ENCODE measurements around the gene HSPA12B.
A peak's percentile ranks its signal among the peaks of the same experiment; 100 is the strongest.
"Not testable (repeated sequence)": the region's sequence is repeated elsewhere in the genome, so short reads cannot be mapped to it uniquely, and the experiment has no call there.

Gene HSPA12B

DNA sequence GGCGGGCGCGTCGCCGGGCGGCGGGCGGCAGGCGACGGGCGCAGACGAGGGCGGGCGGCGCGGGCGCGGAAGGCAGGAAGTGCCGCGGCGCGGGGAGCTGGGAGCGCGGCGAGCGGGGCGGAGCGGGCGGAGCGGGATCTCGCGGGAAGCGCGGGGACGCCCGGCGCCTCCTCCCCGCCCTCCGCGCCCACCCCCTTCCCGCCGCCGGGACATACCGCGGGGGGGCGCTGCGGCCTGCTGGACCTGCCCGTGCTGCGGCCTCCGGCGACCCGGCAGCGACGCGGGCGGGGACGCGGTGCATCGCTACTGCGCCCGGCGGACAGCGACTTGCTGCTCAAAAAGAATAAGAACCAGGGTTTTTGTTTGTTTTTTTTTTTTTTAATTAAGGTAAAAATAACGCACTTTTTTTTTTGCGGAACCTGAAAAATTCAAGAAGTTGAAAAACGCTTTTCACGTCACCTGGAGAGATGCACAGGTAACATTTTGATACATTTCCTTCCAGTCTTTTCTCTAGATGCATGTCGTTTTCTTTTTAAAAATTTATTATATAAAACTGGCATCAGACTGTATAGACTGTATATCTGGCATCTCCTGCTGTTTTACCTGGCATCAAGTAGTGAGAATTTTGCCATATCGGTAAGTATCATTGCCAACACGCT is 54.3 kb downstream of the HSPA12B start, which contains the start of gene CENPB:
TSS of gene CENPB (minus strand) at position 76 of the 659 bp plus-strand sequence. CDS start 257 bp downstream, outside the sequence.
- DNase-seq (ENCODE audit: low read depth in 2 of 2) = peak in 1 of 2 experiments; percentile 45

DNA sequence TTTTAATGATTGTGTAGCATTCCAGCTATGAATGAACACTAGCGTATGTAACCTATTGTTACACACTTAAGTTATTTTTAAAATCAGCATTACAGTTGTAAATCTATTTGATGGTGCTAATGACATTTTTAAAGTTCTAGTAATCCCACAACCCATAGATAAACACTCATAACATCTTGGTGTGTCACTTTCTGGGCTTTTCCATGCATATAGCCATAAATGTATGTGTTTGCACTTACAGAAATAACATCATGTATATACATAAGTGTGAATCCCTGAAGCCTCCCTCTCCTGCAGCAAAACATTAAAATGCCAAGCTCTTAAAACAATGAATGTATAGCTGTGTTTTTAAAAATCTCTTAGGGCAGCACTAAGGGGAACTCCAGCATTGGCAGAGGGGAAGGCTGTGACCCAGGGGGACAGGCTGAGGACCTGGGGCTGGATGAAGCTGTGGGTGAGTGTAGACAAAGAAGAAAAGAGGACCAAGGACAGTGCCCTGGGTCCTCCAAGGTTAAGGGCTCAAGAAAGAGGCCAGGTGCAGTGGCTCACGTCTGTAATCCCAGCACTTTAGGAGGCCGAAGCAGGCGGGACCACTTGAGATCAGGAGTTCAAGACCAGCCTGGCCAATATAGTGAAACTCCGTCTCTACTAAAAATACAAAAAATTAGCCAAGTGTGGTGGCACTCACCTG is 55.0 kb downstream of the HSPA12B start:
- DNase-seq (ENCODE audit: low read depth in 2 of 2) = no peak

DNA sequence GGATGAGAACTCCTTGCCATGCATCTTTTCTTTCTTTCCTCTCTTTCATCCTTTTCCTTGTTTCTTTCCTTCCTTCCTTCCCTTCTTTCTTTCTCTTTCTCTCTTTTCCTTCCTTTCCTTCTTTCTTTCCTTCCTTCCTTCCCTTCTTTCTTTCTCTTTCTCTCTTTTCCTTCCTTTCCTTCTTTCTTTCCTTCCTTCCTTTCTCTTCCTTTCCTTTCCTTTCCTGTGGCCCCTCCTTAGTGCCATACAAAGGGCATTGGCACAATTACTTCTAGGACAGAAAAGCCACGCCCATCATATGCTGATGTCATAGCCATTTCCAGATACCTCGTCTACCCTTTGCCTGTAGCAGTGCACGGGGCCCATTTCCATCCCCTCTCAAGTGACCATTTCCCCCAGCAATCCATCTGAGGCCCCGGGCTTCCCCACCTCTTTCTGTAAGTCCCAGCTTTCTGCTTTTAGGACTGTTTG is 56.2 kb downstream of the HSPA12B start:
- no peak for DNase-seq (ENCODE audit: low read depth in 2 of 2)

DNA sequence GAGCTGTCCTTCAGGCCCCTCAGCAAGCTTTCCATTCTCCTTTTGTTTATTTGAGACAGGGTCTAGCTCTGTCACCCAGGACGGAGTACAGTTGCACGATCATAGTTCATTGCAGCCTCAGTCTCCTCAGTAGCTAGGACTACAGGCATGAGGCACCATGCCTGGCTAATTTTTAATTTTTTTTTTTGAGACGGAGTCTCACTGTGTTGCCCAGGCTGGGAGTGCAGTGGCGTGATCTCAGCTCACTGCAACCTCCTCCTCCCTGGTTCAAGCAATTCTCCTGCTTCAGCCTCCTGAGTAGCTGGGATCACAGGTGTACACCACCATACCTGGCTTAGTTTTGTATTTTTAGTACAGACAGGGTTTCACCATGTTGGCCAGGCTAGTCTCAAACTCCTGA is 56.7 kb downstream of the HSPA12B start:
- DNase-seq (ENCODE audit: low read depth in 2 of 2) = not testable (repeated sequence)

DNA sequence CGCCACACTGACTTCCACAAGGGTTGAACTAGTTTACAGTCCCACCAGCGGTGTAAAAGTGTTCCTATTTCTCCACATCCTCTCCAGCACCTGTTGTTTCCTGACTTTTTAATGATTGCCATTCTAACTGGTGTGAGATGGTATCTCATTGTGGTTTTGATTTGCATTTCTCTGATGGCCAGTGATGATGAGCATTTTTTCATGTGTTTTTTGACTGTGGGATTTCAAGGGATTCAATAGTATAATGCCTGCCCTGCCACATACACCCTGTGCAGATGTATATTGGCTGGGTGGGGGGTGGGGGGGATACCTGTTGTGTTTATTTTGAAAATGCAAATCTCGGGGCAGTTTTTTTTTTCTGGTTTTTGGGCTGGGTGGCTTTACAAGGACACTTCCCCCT is 61.7 kb downstream of the HSPA12B start:
- not testable (repeated sequence) for DNase-seq (ENCODE audit: low read depth in 2 of 2)

DNA sequence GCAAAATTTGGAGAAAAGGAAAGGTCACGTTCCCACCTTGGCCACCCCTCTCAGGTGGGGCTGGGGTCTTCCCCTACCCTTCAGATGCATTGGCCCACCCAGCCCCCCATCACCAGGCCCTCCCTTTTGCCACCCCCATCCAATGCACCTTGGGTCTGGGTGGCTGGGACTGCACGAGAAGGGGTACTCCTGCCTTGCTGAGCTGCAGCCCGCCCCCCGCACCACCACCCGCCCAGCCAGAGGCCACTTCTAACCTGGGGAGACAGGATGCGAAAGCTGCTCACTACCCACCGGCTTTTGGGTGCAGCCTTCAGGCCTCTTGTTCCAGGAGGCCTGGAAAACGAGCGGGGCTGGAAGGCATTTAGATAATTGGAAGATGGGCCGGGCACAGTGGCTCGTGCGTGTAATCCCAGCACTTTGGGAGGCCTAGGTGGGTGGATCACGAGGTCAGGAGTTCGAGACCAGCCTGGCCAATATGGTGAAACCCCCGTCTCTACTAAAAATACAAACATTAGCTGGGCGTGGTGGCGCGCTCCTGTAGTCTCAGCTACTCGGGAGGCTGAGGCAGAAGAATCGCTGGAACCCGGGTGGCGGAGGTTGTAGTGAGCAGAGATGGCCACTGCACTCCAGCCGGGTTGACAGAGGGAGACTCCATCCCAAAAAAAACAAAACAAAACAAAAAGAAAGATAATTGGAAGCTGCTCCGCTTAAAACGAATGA is 62.4 kb downstream of the HSPA12B start:
- DNase-seq (ENCODE audit: low read depth in 2 of 2) = no peak

DNA sequence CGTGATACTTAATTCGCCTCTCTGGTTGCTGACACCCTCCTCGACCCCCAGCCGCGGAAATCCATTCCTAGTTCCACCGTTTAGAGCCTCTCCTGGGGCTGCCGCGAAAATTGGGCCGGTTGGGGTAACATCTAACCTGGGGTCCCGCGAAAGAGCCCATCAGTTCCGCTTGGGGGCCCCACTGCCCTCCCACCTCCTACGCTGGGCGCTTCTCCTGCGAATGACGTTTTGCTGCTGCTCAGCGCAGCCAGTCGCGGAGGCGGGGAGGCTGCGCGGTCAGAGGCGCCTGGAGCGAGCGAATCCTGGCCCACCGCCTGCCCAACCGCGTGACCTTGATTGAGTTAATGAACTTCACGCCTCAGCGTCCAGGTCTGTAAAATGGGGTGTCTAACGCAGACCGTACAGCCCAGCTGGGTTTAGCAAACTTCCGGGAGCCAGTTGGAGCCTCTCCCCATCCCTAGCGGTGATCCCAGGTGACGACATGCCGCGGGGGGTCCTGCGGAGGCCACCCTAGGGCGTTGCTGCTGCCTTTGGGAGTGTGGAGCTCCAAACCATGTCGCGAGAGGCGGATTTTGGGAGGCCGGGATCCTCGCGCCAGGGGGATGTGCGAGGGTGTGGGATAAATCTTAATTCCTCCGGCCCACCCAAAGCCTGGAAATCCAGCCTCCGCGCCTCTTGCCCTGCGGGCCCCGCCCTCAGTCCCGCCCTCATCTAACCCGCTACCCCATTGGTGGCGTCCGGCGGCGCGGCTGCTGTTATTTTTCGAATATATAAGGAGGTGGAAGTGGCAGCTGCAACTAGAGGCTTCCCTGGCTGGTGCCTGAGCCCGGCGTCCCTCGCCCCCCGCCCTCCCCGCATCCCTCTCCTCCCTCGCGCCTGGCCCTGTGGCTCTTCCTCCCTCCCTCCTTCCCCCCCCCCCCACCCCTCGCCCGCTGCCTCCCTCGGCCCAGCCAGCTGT is 63.3 kb downstream of the HSPA12B start, which contains the start of gene CDC25B:
TSS of gene CDC25B (plus strand) at position 800 of the 958 bp plus-strand sequence. CDS start 222 bp downstream, outside the sequence.
- peak; percentile 70 to 71 for DNase-seq (ENCODE audit: low read depth in 2 of 2)

DNA sequence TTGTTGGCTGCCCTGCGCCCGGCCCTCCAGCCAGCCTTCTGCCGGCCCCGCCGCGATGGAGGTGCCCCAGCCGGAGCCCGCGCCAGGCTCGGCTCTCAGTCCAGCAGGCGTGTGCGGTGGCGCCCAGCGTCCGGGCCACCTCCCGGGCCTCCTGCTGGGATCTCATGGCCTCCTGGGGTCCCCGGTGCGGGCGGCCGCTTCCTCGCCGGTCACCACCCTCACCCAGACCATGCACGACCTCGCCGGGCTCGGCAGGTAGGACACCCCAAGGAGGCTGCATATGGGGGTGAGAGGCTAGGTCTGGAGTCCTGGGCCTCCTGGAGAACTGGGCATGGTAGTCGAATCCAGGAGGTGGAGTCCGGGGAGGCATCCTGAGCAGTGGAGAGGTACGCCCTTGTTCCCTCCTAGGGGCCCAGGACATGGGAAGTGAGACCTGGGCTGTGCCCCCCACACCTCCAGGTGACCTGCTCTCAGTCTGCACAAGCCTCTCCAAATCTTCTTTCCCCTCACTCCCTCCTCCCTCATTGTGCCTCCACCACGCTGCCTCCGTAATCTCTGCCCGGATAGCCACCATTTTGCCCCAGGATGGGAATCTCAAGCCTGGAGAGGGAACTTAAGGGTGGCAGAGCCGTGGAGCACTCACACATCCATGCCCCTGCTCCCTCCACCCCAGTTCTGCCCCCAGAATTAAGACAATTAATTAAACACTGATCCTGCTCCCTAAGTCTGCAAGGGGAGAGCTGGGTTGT is 64.2 kb downstream of the HSPA12B start:
- DNase-seq (ENCODE audit: low read depth in 2 of 2) = no peak

DNA sequence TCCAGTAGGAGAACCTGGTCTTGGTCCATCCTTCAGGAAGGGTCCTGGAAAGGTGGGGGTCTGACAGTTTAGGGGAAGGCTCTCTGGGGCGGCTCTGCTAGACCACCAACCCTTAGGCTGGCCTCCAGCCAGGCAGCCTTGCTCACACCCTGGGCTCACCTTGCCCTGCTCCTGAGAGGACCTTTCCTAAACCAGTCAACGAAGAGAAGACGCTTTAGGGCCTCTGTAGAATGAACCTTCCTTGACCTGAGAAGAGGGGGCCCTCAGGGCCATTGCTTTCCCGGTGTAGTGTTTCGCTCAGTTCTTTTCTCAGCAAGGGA is 64.7 kb downstream of the HSPA12B start:
- DNase-seq (ENCODE audit: low read depth in 2 of 2) = no peak

DNA sequence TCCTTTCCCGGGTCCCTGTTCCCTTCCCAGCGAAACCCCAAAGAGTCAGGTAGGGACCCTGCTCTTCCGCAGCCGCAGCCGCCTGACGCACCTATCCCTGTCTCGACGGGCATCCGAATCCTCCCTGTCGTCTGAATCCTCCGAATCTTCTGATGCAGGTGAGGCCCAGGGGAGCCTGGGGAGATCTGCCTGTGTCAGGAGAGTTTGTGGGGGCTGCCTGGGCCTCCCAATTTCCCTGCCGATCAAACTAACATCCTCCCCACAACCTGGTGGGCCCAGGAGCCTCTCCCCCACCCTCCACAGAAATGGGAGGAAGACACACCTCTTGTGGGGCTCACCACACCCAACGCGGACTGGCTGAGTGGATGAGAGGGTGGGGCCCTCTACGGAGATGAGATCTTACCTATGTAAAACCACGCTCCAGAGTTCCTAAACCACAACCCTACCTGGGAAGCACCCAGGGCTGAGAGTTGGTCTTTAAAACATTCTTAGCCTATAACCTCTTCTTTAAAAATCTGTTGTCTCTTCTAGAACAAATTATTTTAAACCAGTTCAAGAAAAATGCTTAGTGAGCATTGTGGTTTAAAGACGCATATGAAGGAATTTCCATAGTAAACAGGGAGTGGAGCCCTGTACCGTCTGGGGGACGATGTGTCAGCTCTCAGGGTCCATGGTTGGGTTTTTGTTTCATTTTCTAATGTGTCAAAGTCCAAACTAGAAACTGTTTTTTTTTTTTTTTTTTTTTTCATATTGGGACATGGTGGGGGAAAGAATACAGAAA is 65.3 kb downstream of the HSPA12B start:
- DNase-seq (ENCODE audit: low read depth in 2 of 2) = no peak

DNA sequence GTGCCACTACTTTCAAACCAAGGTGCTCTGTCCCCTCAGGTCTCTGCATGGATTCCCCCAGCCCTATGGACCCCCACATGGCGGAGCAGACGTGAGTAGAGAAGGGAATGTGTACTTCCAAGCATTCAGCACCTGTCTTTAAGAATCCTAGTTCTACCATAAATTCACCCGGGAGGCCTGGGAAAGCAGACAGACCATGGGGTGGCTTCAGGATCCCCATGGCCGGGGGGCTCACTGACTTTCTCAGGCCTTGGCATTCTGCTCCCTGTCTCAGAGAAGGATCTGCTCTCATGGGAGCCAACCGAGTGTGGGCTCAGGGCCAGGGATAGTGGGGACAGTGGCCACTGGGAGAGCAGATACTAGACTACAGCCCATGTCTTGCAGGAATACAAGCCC is 65.9 kb downstream of the HSPA12B start:
- no peak for DNase-seq (ENCODE audit: low read depth in 2 of 2)

DNA sequence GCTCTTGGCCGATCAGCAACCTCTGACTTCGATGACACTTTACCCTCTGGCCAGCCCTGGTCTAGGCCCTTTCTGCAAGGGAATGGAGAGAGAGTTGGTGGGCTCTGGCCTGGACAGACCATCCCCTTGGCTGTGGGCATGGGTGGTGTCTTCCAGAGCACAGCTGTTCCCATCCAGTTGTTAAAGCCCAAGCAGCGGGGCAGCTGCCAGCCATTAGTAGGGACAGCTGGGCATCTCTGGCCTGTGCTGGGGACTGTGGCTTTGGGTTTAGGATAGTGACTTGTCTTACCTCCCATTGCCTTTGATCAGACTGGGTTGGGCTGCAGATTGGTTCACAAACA is 66.4 kb downstream of the HSPA12B start:
- no peak for DNase-seq (ENCODE audit: low read depth in 2 of 2)

DNA sequence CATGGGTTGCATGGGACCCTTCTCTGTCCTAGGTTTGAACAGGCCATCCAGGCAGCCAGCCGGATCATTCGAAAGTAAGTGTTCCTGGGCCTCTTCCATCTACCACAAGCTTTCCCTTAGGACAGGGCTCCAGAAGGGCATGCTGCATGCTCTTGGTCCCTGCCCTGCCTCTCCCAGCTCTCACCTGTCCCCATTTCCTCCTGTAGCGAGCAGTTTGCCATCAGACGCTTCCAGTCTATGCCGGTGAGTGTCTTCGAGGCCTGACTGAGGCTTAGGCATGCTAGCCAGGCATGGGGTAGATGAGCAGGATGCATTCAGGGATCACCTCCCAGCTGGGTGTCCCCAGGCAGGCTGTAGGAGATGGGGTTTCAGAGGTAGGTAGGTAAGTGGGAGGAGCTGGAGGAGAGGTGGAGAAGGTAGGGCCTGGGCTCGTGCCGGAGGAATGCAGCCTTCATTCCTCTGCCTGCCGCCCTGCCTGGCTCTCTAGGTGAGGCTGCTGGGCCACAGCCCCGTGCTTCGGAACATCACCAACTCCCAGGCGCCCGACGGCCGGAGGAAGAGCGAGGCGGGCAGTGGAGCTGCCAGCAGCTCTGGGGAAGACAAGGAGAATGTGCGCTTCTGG is 67.9 kb downstream of the HSPA12B start:
- DNase-seq (ENCODE audit: low read depth in 2 of 2) = no peak

DNA sequence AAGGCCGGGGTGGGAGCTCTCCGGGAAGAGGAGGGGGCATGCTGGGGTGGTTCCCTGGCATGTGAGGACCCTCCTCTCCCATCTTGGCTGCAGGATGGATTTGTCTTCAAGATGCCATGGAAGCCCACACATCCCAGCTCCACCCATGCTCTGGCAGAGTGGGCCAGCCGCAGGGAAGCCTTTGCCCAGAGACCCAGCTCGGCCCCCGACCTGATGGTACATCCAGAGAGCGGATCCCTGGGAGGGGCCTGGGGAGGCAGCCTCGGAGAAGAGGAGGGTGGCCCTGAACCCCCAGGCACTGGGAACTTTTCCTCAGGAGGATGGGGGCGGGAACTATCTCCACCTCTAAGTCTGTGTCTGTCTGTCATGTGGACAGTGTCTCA is 68.4 kb downstream of the HSPA12B start:
- no peak for DNase-seq (ENCODE audit: low read depth in 2 of 2)

DNA sequence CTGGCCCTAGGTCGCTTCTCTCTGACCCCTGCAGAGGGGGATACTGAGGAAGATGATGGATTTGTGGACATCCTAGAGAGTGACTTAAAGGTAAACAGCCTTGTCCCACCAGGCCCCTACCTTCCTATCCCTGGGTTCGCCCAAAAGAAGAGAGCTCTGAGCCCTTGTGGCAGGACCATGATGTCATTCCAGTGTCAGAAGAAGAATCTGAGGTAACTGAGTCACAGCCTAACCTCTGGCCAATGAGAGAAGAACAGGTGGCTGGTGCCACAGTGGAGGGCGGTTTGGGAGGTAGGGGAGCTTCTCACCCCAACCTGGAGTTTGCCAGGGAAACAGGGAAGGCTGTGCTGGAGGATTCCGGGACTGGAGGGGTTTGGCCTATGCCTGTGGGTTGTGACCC is 68.8 kb downstream of the HSPA12B start:
- no peak for DNase-seq (ENCODE audit: low read depth in 2 of 2)

DNA sequence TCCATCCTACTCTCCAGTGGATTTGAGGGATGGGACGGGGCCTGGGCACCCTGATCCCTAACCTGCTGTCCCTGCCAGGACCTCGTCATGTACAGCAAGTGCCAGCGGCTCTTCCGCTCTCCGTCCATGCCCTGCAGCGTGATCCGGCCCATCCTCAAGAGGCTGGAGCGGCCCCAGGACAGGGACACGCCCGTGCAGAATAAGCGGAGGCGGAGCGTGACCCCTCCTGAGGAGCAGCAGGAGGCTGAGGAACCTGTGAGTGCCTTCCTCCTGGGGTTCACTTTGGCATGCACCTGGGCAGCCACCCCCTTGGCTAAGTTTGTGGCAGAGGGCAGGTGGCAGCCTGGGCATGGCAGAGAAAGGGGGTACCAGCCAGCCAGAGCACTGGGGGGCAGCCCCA is 69.4 kb downstream of the HSPA12B start:
- DNase-seq (ENCODE audit: low read depth in 2 of 2) = no peak
